Measurements from ENCODE around the gene OTUB2.
A peak's percentile ranks its signal among the peaks of the same experiment; 100 is the strongest.

The OTUB2 gene

GRCh38 chr14:94080621-94081385, 54.7 kb downstream of the OTUB2 start, which contains the start of the genes DDX24 and IFI27L1:
TSS of gene DDX24 (minus strand) at chr14:94081202. CDS start at chr14:94079742, 1,460 bp downstream.
TSS of gene IFI27L1 (plus strand) at chr14:94081310. CDS start at chr14:94096938, 15,628 bp downstream.
- peak within 1 kb of the TSS; percentile 92 for H3K27ac ChIP-seq

DNA sequence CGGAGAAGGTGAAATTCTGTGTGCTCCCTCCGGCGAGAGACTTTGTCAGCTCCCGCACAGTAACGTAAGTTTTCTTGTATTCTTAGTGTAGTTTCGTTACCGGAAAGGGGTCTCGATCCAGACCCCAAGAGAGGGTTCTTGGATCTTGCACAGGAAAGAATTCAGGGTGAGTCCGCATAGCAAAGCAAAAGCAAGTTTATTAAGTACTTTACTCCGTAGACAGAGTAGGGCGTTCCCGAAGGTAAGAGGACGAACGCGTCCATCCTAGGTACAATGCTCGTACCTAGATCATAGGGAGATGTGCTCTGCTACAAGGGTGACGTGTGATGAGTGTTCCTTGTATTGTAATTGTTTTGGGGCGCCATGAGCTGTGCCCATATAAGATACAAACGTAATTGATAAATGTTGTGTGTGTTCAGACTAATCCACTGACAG, 55.3 kb downstream of the OTUB2 start:
- no peak for TF ChIP-seq CTCF (conservative IDR thresholded peaks at IDR 0.05)

More at GRCh38 chr14:94080621-94081385, 54.7 kb downstream of the OTUB2 start, which contains the start of the genes DDX24 and IFI27L1:
- TF ChIP-seq CTCF (conservative IDR thresholded peaks at IDR 0.05), result no peak

GRCh38 chr14:94087891-94088290, 61.8 kb downstream of the OTUB2 start:
- no peak for TF ChIP-seq CTCF (conservative IDR thresholded peaks at IDR 0.05)
- no peak overlapping the region for H3K27ac ChIP-seq

More for the DNA sequence above, 55.3 kb downstream of the OTUB2 start:
- peak overlapping the region; percentile 92 for H3K27ac ChIP-seq

- TF ChIP-seq CTCF (conservative IDR thresholded peaks at IDR 0.05), result no peak
- no peak overlapping the region for H3K27ac ChIP-seq
Observed at GRCh38 chr14:94088516-94088915, 62.4 kb downstream of the OTUB2 start.

DNA sequence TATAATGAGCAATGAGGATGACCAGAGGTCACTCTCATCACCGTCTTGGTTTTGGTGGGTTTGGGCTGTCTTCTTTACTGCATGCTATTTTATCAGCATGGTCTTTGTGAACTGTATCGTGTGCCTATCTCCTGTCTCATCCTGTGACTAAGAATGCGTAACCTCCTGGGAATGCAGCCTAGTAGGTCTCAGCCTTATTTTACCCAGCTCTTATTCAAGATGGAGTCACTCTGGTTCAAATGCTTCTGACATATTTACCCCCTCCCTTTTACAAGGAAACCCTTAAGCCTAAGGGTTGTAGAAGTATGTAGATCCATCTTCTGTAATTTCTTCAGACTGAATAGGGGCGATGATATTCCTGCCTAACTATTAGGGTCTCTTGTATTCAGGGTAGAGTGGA, 63.3 kb downstream of the OTUB2 start:
- no peak for TF ChIP-seq CTCF (conservative IDR thresholded peaks at IDR 0.05)
- H3K27ac ChIP-seq, result no peak overlapping the region

DNA sequence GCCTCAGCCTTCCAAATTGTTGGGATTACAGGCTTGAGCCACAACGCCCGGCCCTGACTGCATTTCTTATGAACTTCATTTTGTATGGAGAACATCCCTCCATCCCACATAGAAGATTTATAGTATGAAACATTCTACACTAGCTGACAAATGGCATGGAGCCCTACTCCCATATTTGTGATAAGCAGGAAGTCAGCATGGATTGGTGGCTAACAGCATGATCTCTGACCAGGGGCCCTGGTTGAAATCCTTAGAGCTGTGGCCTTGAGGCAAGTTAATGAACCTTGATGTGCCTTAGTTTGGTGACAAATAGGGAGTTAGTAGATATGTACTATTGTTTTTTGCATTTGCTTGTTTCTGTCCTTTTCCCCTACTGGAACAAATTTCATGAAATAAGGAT, 67.3 kb downstream of the OTUB2 start:
- no peak overlapping the region for H3K27ac ChIP-seq
- no peak for TF ChIP-seq CTCF (conservative IDR thresholded peaks at IDR 0.05)

DNA sequence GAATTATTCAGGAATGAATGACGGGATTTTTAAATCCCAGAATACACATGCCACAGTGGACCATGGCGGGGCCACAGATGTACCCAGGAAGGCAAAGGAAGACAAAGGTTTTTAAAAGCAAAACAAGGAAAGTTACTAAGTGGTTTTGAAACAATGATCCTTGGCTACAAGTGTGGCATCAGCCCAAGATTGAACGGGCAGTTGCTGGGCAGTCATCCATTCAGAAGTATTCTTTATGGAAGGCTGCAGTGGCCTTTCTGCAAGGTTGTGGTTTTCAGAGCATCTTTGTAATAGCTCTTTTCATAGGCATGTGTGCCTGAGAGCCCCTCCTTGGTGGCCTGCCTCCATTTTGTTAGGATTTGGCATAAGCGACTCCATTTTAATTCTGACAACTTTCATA, 71.0 kb downstream of the OTUB2 start:
- H3K27ac ChIP-seq, result no peak overlapping the region

More for the DNA sequence above, 71.0 kb downstream of the OTUB2 start:
- no peak for TF ChIP-seq CTCF (conservative IDR thresholded peaks at IDR 0.05)
